ENCODE results near the gene KIF16B. TPM values are rescaled to one million over a fixed set of nuclear protein-coding genes. Genes with fewer than 3 reads are reported as not detected.

Gene KIF16B
- polyA plus RNA-seq, 3 donors, result 21.7 to 24.9 (median 23.5) TPM

GRCh38 chr20:16483024-16483423 is 90.2 kb downstream of the KIF16B start:
- no peak for DNase-seq (ENCODE audit: low read depth in 3 of 3, low spot score in 2 of 3)

DNA sequence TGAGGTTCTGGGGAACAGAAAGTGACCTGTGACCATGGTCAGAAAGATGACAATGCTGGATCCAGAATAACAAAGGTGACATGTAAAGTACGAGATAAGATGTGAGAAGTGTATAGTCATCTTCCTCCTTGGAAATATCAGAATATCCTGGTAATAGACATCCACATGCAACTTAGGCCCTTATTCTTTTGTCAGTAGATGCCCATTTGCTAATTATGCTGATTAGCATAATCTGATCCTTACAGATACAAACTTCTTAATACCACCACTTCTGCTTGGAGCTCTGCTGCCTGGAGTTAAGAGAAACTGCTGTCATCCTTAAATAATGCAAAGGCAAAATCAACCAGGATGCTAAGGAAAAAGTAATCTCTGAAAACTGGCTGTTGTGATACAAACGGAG is 91.3 kb downstream of the KIF16B start:
- DNase-seq (ENCODE audit: low read depth in 3 of 3, low spot score in 2 of 3), result no peak

DNA sequence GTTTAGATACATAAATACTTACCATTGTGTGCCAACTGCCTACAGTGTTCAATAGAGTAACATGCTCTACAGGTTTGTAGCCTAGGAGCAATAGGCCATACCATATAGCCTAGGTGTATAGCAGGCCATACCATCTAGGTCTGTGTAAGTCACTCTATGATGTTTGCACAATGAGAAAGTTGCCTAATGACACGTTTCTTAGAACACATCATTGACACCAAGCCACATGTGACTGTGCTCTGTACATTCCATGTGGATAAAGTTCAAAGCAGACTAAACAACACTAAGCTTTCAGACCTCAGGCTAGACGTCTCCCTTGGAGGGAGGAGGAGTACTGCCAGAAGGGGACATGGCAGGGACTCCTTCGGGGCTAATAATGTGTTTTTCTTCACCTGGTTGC is 93.6 kb downstream of the KIF16B start:
- DNase-seq (ENCODE audit: low read depth in 3 of 3, low spot score in 2 of 3), result no peak

DNA sequence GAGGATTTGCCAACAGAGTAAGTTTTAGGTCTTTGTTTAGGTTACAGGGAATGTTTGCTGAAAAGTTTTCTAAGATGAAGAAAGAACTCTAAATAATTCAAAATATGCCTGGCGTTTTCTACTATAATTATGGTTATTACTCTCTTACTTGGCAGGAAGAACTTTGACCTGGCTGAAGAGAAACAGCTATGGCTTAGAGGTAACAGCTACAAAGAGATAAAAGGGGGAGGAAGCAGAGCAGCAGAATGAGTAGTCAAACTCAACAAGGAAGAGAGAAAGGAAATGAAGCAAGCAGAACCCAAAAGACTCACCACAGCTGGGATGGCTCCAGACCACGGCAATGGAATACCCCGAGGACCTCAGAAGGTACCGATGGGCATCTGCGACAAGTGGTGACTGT is 95.6 kb downstream of the KIF16B start:
- DNase-seq (ENCODE audit: low read depth in 3 of 3, low spot score in 2 of 3), result no peak

- DNase-seq (ENCODE audit: low read depth in 3 of 3, low spot score in 2 of 3), result peak; percentile 32 to 61 (median 51)
Observed at GRCh38 chr20:16476032-16476431, 97.2 kb downstream of the KIF16B start.

GRCh38 chr20:16475225-16475624 is 98.0 kb downstream of the KIF16B start:
- DNase-seq (ENCODE audit: low read depth in 3 of 3, low spot score in 2 of 3), result no peak

DNA sequence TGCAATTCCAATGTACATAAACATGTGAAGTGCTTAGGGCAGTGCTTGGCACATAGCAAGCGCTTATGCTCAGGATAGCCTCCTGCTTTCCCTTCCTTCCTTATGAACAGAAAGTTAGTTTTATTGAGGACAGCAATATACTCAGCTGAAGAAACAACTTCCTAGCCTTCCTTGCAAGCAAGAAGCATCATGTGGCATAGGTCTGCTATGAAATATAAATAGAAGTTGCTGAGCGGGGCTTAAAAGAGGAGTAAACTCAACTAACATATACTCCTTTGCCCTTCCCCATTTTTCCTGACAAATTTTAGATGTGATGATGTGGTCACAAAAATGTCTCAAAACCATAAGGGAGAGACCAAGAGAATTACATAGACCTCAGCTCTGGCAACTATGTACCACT is 98.9 kb downstream of the KIF16B start:
- DNase-seq (ENCODE audit: low read depth in 3 of 3, low spot score in 2 of 3), result no peak

DNA sequence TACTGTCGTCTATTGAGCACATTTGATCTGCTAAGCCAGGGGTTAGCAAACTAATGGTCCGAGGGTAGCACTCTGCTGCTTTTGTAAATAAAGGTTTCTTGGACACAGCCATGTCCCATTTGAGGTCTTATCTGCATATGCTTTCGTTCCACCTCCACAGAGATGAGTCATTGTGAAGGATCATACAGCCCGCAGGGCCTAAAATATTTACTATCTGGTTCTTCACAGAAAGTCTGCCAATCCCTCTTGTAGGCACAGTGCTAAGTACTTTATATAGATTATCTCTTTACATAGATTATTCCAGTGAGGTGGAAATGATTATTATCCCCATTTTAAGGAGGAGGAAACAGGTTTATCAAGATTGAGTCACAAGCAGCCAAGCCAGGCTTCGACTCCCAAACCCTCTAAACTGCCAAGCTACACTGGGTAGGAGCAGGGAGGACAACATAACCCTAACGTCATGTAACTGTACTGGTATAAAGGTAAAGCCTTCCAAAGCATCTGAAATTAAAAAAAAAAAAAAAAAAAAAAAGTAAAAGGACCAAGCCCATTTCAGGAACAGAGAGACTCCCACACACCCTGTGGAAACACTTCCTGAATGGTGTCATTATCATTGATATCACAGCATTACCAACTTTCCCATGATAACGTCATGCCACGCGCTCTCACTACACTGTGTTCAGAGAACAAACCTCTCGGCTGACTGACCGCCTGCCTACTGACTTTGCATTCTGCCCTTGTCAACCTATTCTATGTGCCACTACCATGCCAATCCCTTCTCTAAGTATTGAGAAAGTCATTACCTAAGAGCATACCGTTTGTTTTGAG is 101.0 kb downstream of the KIF16B start:
- no peak for DNase-seq (ENCODE audit: low read depth in 3 of 3, low spot score in 2 of 3)

- DNase-seq (ENCODE audit: low read depth in 3 of 3, low spot score in 2 of 3), result no peak
Observed at GRCh38 chr20:16469395-16469905, 103.8 kb downstream of the KIF16B start.

DNA sequence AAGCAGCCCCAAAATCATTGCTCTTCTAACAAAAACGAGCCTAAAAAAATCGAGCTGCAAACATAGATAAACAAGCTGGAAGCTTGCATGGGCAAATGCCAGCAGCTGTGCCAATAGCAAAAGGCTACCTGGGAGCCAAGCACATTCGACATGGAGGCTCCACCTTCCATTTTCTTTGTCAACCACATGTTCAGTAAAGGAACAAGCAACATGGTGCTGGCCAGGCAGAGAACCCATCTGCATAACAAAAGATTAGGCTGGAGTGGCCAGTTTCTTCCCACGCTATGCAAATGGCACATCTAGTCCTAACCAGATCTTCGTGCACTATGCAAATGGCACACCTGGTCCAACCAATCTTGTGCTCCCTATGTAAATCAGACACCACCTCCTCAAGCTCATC is 110.5 kb downstream of the KIF16B start:
- no peak for DNase-seq (ENCODE audit: low read depth in 3 of 3, low spot score in 2 of 3)

DNA sequence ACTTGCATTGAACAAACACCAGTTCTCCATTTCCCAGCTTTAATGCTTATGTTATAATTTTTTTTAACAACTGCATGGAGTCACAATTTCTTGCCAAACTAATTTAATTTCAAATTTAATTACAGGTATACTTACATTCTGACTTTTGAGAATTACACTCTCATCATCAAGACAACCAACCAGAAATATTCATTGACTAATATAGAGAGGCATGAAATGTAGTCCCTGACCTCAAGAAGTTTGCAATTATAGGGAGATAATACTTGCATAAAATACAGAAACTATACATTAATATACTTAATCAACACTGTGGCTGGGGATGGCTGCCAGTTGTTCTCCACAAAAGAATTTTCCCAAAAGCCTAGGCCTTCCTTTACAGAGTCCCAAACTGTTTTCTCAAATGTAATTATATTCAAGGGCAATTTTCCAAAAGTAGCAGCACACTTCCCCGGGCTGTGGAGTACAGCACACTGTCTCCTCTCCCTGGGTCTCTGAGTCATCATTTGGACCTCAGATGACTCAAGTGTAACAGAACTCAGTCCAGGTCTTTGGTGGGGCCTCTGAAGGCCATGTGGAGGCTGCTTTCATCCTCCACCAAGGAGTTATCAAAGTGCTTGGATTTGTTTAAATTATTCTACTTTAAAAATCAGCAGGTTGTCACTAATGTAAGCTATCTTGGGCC is 114.1 kb downstream of the KIF16B start:
- DNase-seq (ENCODE audit: low read depth in 3 of 3, low spot score in 2 of 3), result no peak

DNA sequence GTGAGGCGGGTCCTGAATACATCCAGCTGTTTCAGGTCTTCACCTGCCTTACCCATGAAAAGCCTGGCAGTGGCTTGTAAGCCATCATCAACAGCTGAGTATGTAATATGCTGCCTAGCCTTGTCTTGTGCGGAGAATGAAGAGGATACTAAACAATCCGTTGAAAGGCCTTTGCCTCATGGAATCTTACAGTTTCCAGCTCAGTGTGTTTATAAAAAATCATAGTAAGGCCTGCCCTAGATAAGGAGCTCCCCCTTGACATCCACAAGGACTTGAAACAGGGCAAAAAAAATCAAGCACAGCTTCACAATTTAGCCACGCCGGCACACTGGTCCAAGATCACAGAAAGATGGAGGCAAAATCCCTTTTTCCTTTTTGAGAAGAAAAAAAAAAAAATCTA is 115.7 kb downstream of the KIF16B start:
- no peak for DNase-seq (ENCODE audit: low read depth in 3 of 3, low spot score in 2 of 3)

DNA sequence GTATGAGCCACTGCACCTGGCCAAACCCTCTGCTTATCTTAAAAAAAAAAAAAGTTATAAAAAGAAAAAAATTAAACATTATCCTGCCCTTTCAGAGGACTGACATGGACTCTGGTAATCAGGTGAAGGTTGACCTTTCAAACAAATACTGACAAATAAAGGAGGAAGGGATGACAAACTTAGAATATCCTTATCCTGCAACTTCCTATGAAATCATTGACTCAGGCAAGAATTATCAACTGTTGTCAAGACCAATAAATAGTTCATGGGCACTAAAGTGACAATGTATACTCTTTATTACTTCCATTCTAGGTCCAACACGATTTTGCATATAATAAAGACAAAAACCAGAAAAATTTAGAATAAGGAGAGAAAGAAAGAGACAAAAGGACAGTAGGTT is 117.9 kb downstream of the KIF16B start:
- DNase-seq (ENCODE audit: low read depth in 3 of 3, low spot score in 2 of 3), result no peak

DNA sequence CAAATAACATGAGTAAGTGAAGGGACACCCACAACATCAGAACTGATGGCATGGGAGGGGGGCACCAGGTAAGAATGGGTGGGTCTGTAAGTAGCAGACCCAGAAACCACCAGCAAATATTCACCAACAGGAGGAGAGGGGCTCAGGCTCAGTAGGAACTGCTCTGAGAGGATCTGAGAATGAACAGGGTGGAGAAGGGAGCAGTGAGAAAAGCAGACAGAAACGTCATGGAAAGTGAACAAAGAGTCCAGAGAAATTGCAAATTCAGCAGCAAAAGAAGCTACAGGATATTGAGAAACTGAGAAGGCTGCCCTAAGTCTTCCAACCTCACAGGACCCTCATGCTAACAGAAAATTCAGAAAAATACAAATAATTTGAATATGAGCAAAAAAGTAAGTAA is 121.3 kb downstream of the KIF16B start:
- DNase-seq (ENCODE audit: low read depth in 3 of 3, low spot score in 2 of 3), result no peak

DNA sequence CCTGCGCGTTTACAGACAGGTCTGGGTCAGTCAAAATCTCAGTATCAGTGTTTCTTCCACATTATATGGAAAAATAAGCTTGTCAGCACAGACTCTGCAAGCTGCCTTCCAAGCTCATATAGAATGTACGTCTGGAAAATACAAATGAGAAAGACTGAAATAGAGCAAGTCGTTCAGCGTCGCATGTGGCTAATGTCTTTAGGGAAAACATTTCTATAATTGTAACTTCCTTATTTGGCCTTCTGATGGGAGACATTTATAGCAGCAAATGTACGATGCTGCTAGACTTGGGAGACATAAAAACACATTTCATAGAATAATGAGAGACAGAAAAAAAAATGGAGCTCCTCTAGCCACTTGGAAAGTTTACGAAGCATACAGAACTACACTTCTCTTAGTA is 122.2 kb downstream of the KIF16B start:
- DNase-seq (ENCODE audit: low read depth in 3 of 3, low spot score in 2 of 3), result no peak

DNA sequence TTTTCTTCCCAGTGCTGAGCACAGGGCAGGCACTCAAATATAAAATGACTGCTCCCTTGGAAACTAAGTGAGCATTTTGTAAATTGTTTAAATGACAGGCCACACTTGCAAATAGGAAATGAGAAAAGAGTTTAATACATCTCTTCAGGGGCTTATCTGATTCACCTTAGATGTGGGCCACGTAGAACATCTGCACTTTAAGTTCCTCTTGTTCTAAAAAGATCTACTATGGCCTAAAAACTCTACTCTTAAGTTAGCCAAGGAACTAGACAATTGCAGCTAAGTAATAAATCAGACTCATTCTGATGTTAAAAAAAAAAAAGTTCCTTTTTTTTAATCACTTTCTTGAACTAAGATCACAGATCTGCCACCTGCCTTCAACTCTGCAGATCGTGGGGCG is 126.3 kb downstream of the KIF16B start:
- DNase-seq (ENCODE audit: low read depth in 3 of 3, low spot score in 2 of 3), result no peak

DNA sequence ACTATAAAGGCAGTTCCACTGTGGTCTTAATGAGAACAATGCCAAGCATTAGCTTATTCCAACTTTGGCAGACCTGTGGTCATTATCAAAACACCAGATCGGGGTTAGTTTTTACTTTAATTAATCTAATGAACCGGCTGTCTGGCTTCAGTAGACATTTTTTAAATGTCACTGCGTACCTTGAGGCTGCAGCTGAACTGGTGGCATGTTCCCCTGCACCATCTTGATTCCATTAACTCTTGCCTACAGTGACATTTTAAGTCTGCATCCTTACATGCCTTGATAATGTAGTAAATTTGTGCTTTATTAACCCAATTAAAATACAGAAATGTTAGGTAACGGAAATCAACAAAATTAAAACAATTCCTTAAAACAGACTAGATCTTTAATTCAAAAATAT is 127.0 kb downstream of the KIF16B start:
- no peak for DNase-seq (ENCODE audit: low read depth in 3 of 3, low spot score in 2 of 3)

DNA sequence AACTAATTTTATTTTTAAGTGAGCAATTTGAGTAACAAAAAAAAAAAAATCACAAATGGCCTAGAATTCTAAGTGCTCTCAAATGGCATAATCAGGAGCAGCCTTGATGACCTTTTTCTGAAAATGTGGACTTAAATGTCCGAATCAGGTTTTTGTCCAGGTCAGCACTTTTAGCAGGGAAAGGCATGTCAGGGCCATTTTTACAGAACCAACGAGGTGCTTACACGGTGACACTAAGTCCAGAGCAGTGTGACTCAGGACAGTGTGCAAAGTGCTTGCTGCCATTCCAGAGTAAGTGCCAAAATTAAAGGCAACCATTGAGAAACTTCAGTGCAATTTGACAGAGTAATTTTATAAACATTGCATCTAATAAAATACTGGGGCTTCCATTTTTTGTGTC is 127.8 kb downstream of the KIF16B start:
- DNase-seq (ENCODE audit: low read depth in 3 of 3, low spot score in 2 of 3), result no peak

- DNase-seq (ENCODE audit: low read depth in 3 of 3, low spot score in 2 of 3), result no peak
Observed at GRCh38 chr20:16444057-16444777, 129.0 kb downstream of the KIF16B start.

GRCh38 chr20:16441546-16442164 is 131.6 kb downstream of the KIF16B start:
- no peak for DNase-seq (ENCODE audit: low read depth in 3 of 3, low spot score in 2 of 3)

DNA sequence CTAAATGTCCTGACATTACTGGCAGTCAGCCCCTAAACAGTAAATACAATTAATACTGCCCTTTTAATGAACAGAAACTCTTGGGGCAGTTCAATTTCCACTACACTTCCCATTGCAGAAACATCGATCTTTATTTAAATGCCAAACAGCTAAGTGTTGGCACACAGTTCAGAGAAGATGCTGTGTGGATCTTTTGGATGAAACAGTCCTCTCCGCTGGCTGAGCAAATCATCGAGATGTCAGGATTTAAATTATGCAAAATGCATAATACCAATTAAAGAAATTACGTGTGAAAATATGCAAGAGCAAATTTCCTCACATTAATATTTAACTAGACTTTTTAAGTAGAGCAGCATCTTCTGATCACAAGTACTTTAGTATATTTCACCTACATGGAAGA is 132.6 kb downstream of the KIF16B start:
- no peak for DNase-seq (ENCODE audit: low read depth in 3 of 3, low spot score in 2 of 3)
